ENCODE results near the gene SKIC2.
A peak's percentile ranks its signal among the peaks of the same experiment; 100 is the strongest.
"Not testable (repeated sequence)": the region's sequence is repeated elsewhere in the genome, so short reads cannot be mapped to it uniquely, and the experiment has no call there.

Gene SKIC2

DNA sequence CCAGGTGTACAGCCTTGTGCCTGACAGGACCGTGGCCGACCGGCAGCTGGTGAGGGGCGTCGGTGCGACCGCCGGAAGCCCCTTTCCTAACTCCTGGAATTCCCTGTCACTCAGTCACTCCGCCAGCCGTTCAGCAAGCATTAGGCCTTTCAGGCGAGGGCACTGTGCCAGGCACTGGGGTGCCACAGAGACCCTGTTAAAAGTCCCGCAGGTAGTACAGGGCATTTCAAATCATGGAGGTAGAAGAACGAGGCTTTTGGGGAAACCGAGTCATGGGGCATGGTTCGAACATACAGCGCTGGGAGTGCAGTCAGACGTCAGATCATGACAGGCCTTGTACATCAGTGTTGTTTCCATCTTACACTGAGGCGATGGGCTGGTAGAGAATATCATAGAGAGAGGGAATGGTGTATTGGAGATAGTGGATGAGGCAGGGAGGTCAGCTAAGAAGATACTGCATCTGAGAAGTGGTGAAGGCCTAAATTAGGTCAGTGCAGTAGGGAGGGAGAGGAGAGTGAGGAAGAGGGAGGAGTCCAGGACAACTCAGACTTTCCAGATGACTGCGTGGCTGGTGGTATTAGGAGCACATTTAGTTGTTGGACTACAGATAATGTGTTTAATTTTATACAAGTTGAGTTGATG is 13.9 kb downstream of the SKIC2 start:
- no peak for TF ChIP-seq CTCF (conservative IDR thresholded peaks at IDR 0.05; ENCODE audit: low read depth, low read length)
- DNase-seq (ENCODE audit: low read depth) = no peak
- peak overlapping the region; percentile 91 for H3K4me3 ChIP-seq (ENCODE audit: low read length)

GRCh38 chr6:31976065-31976464 is 17.1 kb downstream of the SKIC2 start:
- H3K4me3 ChIP-seq (ENCODE audit: low read length) = not testable (repeated sequence)

GRCh38 chr6:31977816-31978431 is 18.9 kb downstream of the SKIC2 start:
- no peak overlapping the region for H3K4me3 ChIP-seq (ENCODE audit: low read length)
- no peak for TF ChIP-seq CTCF (conservative IDR thresholded peaks at IDR 0.05; ENCODE audit: low read depth, low read length)
- DNase-seq (ENCODE audit: low read depth) = no peak

More at GRCh38 chr6:31976065-31976464, 17.1 kb downstream of the SKIC2 start:
- DNase-seq (ENCODE audit: low read depth) = not testable (repeated sequence)

- no peak overlapping the region for H3K4me3 ChIP-seq (ENCODE audit: low read length)
- no peak for DNase-seq (ENCODE audit: low read depth)
- no peak for TF ChIP-seq CTCF (conservative IDR thresholded peaks at IDR 0.05; ENCODE audit: low read depth, low read length)
Measured at GRCh38 chr6:31978831-31979230, 19.9 kb downstream of the SKIC2 start.

DNA sequence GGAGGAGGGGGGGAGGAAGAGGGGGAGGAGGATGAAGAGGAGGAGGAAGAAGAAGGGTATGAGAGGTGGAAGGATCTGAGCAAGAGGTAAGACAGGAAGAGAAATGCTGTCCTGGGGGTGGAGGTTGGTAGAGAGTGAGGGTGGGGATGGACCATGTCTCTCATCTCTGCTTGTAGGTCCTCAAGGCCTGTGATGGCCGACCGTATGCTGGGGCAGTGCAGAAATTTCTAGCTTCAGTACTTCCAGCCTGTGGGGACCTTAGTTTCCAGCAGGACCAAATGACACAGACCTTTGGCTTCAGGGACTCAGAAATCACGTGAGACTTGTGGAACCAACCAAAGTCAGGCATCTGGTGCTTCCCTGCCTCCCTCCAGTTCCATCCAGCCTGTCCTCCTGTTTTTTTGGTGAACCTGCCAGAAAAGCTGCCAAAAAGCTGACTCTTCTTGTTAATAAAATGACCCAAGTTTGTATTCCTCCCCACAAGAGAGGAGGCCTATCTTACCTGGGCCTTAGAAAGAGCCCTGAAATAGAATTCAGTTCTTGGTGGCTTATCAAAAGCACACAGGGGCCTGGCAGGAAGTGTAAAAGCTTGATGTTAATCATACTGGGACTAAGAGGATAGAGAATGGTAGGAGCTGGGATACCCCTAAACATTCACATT is 20.4 kb downstream of the SKIC2 start:
- no peak for TF ChIP-seq CTCF (conservative IDR thresholded peaks at IDR 0.05; ENCODE audit: low read depth, low read length)
- no peak overlapping the region for H3K4me3 ChIP-seq (ENCODE audit: low read length)
- no peak for DNase-seq (ENCODE audit: low read depth)

GRCh38 chr6:31980195-31980876 is 21.4 kb downstream of the SKIC2 start:
- DNase-seq (ENCODE audit: low read depth); H3K4me3 ChIP-seq (ENCODE audit: low read length): not testable (repeated sequence)

DNA sequence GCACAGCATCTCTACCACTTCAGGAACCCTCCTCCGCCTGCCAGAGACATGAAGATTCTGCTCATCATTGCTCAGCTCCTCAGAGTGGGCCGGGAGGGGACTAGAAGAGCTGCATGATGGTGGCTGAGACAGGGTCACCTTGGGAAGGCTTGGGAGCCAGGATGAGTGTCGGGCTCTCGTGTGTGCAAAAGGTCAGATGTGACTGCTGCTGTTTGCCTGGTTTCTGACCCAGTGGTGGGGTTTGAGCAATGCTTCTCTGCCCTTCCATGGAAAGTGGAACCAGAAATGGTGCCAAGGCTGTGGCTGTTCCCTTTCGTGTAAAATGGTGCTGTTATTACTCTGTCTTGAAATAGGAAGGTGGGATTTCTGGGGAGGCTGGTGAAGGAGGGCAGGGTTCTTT is 22.0 kb downstream of the SKIC2 start:
- not testable (repeated sequence) for DNase-seq (ENCODE audit: low read depth)

DNA sequence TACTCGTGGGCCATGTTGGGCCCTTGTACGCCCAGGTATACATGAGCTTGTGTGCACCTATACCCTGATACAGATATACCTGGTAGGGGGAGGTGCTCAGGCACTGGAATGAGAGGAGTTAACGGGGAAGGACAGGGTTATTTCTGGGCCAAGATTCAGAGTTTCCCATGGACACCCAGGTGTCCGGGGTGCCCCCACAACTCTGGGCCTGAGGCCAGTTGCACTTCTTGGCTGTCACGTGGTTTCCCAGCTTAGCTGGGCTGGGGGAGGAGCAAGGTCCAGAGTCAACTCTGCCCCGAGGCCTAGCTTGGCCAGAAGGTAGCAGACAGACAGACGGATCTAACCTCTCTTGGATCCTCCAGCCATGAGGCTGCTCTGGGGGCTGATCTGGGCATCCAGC is 22.8 kb downstream of the SKIC2 start, which contains the start of gene C4A:
Gene C4A (plus strand): TSS at position 314 of the 400 bp plus-strand sequence. CDS start 51 bp downstream, at position 365.
- not testable (repeated sequence) for H3K4me3 ChIP-seq (ENCODE audit: low read length); DNase-seq (ENCODE audit: low read depth)

More for the DNA sequence above, 22.0 kb downstream of the SKIC2 start:
- H3K4me3 ChIP-seq (ENCODE audit: low read length) = not testable (repeated sequence)

- not testable (repeated sequence) for H3K4me3 ChIP-seq (ENCODE audit: low read length); DNase-seq (ENCODE audit: low read depth)
Measured at GRCh38 chr6:31989363-31989762, 30.4 kb downstream of the SKIC2 start.

DNA sequence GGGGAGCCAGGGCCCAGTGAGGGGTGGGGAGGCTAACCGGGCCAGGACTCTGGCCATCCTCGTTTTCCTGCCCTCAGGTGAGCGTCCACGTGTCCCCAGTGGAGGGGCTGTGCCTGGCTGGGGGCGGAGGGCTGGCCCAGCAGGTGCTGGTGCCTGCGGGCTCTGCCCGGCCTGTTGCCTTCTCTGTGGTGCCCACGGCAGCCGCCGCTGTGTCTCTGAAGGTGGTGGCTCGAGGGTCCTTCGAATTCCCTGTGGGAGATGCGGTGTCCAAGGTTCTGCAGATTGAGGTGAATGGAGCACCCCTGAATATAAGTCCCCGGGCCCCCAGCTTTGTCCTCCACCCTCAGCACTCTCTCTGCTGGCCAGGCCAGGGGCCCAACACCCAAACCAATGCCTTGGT is 35.4 kb downstream of the SKIC2 start:
- DNase-seq (ENCODE audit: low read depth); H3K4me3 ChIP-seq (ENCODE audit: low read length): not testable (repeated sequence)

DNA sequence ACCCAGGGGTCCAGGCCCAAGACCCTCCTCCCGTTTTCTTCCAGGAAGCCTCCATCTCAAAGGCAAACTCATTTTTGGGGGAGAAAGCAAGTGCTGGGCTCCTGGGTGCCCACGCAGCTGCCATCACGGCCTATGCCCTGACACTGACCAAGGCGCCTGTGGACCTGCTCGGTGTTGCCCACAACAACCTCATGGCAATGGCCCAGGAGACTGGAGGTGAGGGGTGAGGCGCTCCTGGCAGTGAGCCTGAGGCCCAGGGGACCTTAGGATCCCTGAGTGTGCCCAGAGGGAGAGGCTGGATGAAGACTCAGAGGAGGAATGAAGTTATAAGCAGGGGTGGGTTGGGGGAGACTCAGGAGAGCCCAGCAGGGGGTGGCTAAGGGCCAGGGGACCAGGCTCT is 37.4 kb downstream of the SKIC2 start:
- not testable (repeated sequence) for DNase-seq (ENCODE audit: low read depth); H3K4me3 ChIP-seq (ENCODE audit: low read length)

DNA sequence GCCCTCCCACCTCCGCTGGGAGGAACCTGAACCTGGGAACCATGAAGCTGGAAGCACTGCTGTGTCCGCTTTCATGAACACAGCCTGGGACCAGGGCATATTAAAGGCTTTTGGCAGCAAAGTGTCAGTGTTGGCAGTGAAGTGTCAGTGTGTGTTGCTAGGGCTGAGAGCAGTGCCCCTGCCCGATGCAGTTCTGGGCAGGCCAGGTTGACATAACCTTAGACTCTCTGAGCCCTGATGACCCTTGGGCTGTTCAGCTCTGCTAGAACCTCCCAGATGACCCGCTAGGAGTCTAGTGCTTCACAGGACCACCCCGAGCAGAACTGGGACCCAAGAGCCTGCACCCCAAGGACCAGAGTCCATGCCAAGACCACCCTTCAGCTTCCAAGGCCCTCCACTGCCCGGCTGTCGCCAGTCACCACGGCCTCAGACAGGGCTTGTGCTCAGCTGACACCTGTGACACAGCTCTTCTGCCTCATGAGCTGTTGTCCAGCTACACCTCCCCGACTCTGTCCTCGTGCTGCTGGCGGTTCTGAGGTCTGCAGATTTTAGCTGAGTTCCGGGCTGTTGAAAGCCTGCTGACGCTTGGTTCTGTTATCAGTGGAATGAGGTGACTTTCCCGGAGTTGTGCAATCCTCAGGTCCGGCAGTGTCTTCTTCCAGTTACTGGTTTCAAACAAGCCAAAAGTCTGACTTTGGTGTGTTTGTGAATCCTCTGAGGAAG is 43.7 kb downstream of the SKIC2 start:
- not testable (repeated sequence) for H3K4me3 ChIP-seq (ENCODE audit: low read length); DNase-seq (ENCODE audit: low read depth)

DNA sequence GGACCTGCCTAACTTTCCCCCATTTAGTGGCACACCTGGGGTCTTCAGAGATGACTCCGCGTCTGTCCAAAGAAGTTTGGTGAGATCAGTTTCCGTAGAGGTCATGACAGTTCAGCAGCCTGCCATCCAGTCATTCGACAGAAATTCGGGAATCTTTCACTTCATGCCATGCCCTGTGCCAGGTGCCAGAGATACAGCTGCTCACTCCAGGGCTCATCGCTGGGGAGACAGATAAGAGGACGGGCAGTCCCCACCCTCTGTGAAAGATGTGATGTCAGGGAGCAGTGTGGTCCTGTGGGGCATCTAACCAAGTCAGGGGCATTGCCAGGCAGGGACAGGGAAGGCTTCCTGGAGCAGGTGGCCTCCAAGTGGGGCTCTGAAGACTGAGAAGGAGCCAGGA is 44.3 kb downstream of the SKIC2 start:
- H3K4me3 ChIP-seq (ENCODE audit: low read length); DNase-seq (ENCODE audit: low read depth): not testable (repeated sequence)

Data from retinal pigment epithelial cell (primary cell).